CD4-positive, alpha-beta T cell treated with Interleukin-2 at 100 ng/mL for 4 hours (primary cell): ENCODE measurements around the gene GPR31.

Experiments used
- DNase-seq: peaks from one replicate; pipeline ENCODE4 v3.0.0-alpha.2; 2020; ENCODE audit warnings: low spot score

GPR31 gene

GRCh38 chr6:167165858-167166471 is 8.2 kb upstream of the GPR31 start:
- no peak for DNase-seq

GRCh38 chr6:167164261-167164660 is 6.5 kb upstream of the GPR31 start:
- no peak for DNase-seq

GRCh38 chr6:167163476-167164011 is 5.8 kb upstream of the GPR31 start:
- no peak for DNase-seq

GRCh38 chr6:167162591-167162990 is 4.8 kb upstream of the GPR31 start:
- no peak for DNase-seq

GRCh38 chr6:167161851-167162467 is 4.2 kb upstream of the GPR31 start:
- DNase-seq, result no peak

- DNase-seq, result no peak
Observed at GRCh38 chr6:167157414-167157813, 366 bp downstream of the GPR31 start.

GRCh38 chr6:167154895-167155294 is 2.9 kb downstream of the GPR31 start:
- no peak for DNase-seq

GRCh38 chr6:167154291-167154690 is 3.5 kb downstream of the GPR31 start:
- no peak for DNase-seq

- peak; percentile 38 for DNase-seq
Observed at GRCh38 chr6:167153521-167153959, 4.2 kb downstream of the GPR31 start.

- DNase-seq, result peak; percentile 20
Observed at GRCh38 chr6:167152862-167153261, 4.9 kb downstream of the GPR31 start.

- no peak for DNase-seq
Observed at GRCh38 chr6:167151648-167152047, 6.1 kb downstream of the GPR31 start.

GRCh38 chr6:167150941-167151549 is 6.7 kb downstream of the GPR31 start:
- no peak for DNase-seq

GRCh38 chr6:167148997-167149396 is 8.8 kb downstream of the GPR31 start:
- no peak for DNase-seq

GRCh38 chr6:167148021-167148420 is 9.8 kb downstream of the GPR31 start:
- DNase-seq, result no peak

GRCh38 chr6:167146977-167147376 is 10.8 kb downstream of the GPR31 start:
- DNase-seq, result no peak

- DNase-seq, result no peak
Observed at GRCh38 chr6:167146135-167146534, 11.6 kb downstream of the GPR31 start.

- DNase-seq, result no peak
Observed at GRCh38 chr6:167145461-167145860, 12.3 kb downstream of the GPR31 start.

GRCh38 chr6:167143041-167143440 is 14.7 kb downstream of the GPR31 start:
- DNase-seq, result no peak

- no peak for DNase-seq
Observed at GRCh38 chr6:167142433-167142761, 15.4 kb downstream of the GPR31 start.

- DNase-seq, result peak; percentile 49
Observed at GRCh38 chr6:167141667-167142432, 15.9 kb downstream of the GPR31 start.

GRCh38 chr6:167140589-167141474 is 16.9 kb downstream of the GPR31 start:
- DNase-seq, result no peak

GRCh38 chr6:167139761-167140160 is 18.0 kb downstream of the GPR31 start:
- DNase-seq, result no peak
